Astrocyte of the spinal cord (primary cell): ENCODE data around the gene ROR2.

ENCODE experiments used
- DNase-seq: peaks from one replicate; pipeline ENCODE4 v3.0.0; 2011; ENCODE audit warnings: low read depth, low spot score
- H3K4me3 ChIP-seq: 2 replicates; pipeline ENCODE4 v1.5.1; 2011; ENCODE audit warnings: low read depth, mild to moderate bottlenecking, low read length, moderate library complexity
- CTCF ChIP-seq: IDR thresholded peaks from 2 replicates; pipeline ENCODE4 v1.5.1; 2012; ENCODE audit warnings: low read depth, mild to moderate bottlenecking, low read length, inconsistent platforms
- in situ Hi-C: cut with HindIII; loops from 2 replicates; pipeline ENCODE4 v1.10.0; 2017; ENCODE audit warnings: low sequenced_read_pairs

Gene ROR2

GRCh38 chr9:91963711-91964240 lies 13.7 kb upstream of the ROR2 start:
- DNase-seq: no peak
- in situ Hi-C loops: no loop called here
- no peak for TF ChIP-seq CTCF
- no peak overlapping the region for H3K4me3 ChIP-seq

DNA sequence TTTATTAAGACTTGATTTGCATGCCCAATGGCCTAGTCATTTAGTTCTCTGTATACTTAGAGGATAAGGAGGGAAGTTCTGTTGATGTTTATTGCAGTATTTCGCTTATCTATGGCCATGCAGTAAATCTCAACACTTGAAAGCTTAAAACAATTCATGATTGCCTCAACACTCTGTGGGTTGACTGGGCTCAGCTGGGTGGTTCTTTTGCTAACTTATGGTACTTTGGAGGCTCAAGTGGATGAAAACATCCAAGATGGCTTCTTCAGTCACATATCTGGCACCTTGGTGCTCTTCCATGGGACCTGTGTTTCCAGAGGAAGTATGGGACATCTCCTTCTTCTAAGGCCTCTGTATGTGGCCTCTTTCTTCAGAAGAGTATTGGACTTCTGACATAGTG lies 10.3 kb upstream of the ROR2 start:
- TF ChIP-seq CTCF: no peak
- no peak for DNase-seq
- in situ Hi-C loops: no loop called here
- no peak overlapping the region for H3K4me3 ChIP-seq

DNA sequence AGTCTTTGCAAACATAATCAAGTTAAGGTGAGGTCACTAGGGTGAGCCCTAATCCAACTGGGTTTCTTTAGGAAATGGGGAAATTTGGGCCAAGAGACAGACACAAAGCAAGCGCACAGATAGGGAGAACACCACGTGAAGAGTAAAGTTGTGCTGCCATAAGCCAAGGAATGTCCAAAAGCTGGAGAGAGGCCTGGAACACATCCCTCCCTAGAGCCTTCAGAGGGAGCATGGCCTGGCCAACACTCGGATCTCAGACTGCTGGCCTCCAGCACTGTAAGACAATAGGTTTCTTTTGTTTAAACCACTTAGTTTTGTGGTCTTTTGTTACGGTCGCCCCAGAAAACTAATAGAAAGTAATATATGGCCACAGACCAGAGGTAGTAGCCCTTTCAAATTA lies 8.1 kb upstream of the ROR2 start:
- DNase-seq: no peak
- in situ Hi-C loops: no loop called here
- TF ChIP-seq CTCF: no peak
- H3K4me3 ChIP-seq: no peak overlapping the region

- in situ Hi-C loops: no loop called here
- peak overlapping the region; percentile 2 for H3K4me3 ChIP-seq
- peak; percentile 78 for DNase-seq
- peak; percentile 84 for TF ChIP-seq CTCF
Observed at GRCh38 chr9:91954841-91955471, 4.9 kb upstream of the ROR2 start.

- H3K4me3 ChIP-seq: no peak overlapping the region
- no peak for TF ChIP-seq CTCF
- no peak for DNase-seq
- in situ Hi-C loops: no loop called here
Observed at GRCh38 chr9:91953718-91954117, 3.7 kb upstream of the ROR2 start.

DNA sequence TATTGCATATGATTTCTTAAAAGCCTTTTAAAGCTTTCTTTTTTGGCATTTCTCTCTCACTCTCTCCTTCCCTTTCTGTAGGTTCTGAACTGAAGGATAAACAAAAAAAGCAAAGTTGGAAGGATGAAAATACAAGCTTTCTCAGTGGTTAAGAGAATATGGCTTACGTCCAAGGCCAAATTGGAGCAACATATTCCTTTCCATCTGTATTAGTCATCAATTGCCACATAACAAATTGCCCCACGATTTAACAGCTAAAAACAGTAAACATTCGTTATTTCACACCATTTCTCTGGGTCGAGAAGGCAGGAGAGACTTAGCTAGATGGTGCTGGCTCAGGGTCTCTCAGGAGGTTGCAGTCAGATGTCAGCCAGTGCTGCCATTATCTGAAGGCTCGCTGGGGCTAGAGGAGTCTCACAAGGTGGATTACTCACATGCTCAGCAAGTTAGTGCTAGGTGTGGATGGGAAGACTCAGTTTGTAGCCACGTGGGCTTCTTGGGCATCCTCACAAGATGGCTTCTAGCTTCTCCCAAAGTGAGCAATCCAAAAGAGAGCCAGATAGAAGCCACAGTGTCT lies 2.0 kb upstream of the ROR2 start:
- no peak for TF ChIP-seq CTCF
- H3K4me3 ChIP-seq: no peak overlapping the region
- in situ Hi-C loops: no loop called here
- DNase-seq: no peak
